Endothelial cell (in vitro differentiated cells): ENCODE data around the gene CTDP1. TPM values are rescaled to one million over a fixed set of nuclear protein-coding genes. Genes with fewer than 3 reads are reported as not detected.

ENCODE experiments used
- DNase-seq: peaks from one replicate; pipeline ENCODE4 v3.0.0; 2021; ENCODE audit warnings: low spot score
- H3K27ac Mint-ChIP-seq: one replicate; pipeline ENCODE4 v1.8.0; 2021; ENCODE audit warnings: mixed read lengths, inconsistent platforms; ENCODE audit not compliant: unreplicated experiment
- H3K27me3 Mint-ChIP-seq: one replicate; pipeline ENCODE4 v1.8.0; 2021; ENCODE audit warnings: mild to moderate bottlenecking, moderate library complexity, mixed read lengths, inconsistent platforms; ENCODE audit not compliant: unreplicated experiment
- H3K36me3 Mint-ChIP-seq: one replicate; pipeline ENCODE4 v1.8.0; 2021; ENCODE audit warnings: mild to moderate bottlenecking, low read depth, mixed read lengths, inconsistent platforms; ENCODE audit not compliant: unreplicated experiment
- H3K4me1 Mint-ChIP-seq: one replicate; pipeline ENCODE4 v1.8.0; 2021; ENCODE audit warnings: mild to moderate bottlenecking, mixed read lengths, inconsistent platforms; ENCODE audit not compliant: unreplicated experiment
- H3K4me3 Mint-ChIP-seq: one replicate; pipeline ENCODE4 v1.8.0; 2021; ENCODE audit warnings: mild to moderate bottlenecking, mixed read lengths, inconsistent platforms; ENCODE audit not compliant: unreplicated experiment
- H3K9me3 Mint-ChIP-seq: one replicate; pipeline ENCODE4 v1.8.0; 2021; ENCODE audit warnings: mixed read lengths, inconsistent platforms; ENCODE audit not compliant: unreplicated experiment
- total RNA-seq: library from RNA; stranded (reverse); fragmentation: NEBNext Ultra II Directional; extraction: Animal tissue kit (Norgen Biotek cat#: 25700); gene quantifications from one replicate; pipeline ENCODE4 v1.2.1, GENCODE V29; 2021; ENCODE audit not compliant: unreplicated experiment
- TF ChIP-seq, protein P1 (sequence below): fragments of 200-600 bp; sonication (generic); IDR thresholded peaks from one replicate; pipeline ENCODE4 v1.5.0; 2021; ENCODE audit warnings: antibody characterized with exemption; ENCODE audit not compliant: unreplicated experiment

Gene CTDP1
- total RNA-seq, 1 donor from 2014 or later: 34.2 TPM

DNA sequence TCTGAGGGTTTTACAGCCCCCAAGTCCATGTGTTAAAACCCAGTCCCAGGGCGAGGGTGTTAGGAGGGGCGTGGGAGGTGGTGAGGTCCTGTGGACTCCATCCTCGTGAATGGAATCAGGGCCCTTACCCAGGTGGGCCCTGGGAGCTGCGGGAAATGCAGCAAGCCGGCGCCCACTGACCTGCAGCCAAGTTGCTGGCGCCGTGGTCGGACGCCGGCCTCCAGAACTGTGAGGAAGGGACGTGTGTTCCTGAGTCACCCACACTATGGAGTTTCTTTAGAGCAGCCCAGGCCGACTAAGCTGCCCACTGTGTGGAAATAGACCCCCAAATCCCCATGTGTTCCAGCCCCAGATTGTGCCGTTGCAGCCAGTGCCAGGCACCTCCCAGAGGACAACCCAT lies 26.4 kb downstream of the CTDP1 start:
- no peak for DNase-seq
- H3K27ac Mint-ChIP-seq: no peak overlapping the region
- H3K27me3 Mint-ChIP-seq: peaks cover 10% of the 10 kb centered on the region
- TF ChIP-seq, protein P1, sequence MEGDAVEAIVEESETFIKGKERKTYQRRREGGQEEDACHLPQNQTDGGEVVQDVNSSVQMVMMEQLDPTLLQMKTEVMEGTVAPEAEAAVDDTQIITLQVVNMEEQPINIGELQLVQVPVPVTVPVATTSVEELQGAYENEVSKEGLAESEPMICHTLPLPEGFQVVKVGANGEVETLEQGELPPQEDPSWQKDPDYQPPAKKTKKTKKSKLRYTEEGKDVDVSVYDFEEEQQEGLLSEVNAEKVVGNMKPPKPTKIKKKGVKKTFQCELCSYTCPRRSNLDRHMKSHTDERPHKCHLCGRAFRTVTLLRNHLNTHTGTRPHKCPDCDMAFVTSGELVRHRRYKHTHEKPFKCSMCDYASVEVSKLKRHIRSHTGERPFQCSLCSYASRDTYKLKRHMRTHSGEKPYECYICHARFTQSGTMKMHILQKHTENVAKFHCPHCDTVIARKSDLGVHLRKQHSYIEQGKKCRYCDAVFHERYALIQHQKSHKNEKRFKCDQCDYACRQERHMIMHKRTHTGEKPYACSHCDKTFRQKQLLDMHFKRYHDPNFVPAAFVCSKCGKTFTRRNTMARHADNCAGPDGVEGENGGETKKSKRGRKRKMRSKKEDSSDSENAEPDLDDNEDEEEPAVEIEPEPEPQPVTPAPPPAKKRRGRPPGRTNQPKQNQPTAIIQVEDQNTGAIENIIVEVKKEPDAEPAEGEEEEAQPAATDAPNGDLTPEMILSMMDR: no peak
- no peak overlapping the region for H3K4me3 Mint-ChIP-seq
- H3K9me3 Mint-ChIP-seq: no peaks in the 10 kb centered on the region
- H3K4me1 Mint-ChIP-seq: no peaks in the 10 kb centered on the region
- peaks cover 41% of the 10 kb centered on the region for H3K36me3 Mint-ChIP-seq

DNA sequence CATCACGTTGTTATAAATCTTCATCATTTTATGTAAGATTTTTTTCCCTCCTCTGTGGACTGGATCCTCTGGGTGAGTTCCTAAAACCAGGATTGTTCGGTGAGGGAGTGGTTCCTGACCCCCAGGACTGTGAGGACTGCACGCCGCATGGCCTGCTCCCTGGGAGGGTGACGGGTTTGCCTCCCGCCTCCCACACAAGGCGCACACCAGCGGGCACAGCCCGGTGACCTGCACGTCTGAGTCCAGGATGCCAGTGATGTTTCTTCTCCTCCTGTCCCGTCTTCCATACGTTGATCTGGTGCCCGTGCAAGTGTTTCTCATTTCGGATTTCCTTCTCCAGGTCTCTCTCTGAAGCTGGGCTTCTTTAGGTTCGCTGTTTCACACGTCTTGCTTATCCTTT lies 27.1 kb downstream of the CTDP1 start:
- Mint-ChIP-seq H3K9me3 (no peaks in the 10 kb centered on the region), H3K4me3 (peak overlapping the region; percentile 12), H3K4me1 (no peaks in the 10 kb centered on the region), H3K27ac (no peak overlapping the region), H3K36me3 (peaks cover 39% of the 10 kb centered on the region), H3K27me3 (peaks cover 11% of the 10 kb centered on the region)
- no peak for DNase-seq
- TF ChIP-seq, protein P1: no peak

DNA sequence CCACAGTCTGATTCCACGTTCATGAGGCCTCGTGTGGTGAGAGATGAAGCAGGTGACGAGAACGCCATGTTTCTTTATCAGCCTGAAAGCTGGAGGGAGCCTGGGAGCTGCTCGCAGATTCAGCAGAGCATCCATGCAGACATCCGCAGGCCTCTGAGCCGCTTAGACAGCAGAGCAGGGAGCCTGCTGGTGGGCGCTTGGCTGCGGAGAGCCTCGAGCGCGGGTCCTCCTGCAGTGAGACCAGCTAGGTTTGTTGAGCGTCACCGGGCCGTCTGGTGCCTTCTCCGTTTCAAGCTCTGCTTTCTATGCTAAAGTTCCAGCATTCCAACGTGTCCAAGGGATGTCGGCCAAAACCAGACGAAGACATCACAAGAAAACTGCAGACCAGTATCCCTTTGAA lies 27.6 kb downstream of the CTDP1 start:
- Mint-ChIP-seq H3K36me3 (peaks cover 36% of the 10 kb centered on the region), H3K9me3 (no peaks in the 10 kb centered on the region), H3K27ac (no peak overlapping the region), H3K4me3 (no peak overlapping the region), H3K4me1 (no peaks in the 10 kb centered on the region), H3K27me3 (peaks cover 12% of the 10 kb centered on the region)
- TF ChIP-seq, protein P1: no peak
- no peak for DNase-seq

DNA sequence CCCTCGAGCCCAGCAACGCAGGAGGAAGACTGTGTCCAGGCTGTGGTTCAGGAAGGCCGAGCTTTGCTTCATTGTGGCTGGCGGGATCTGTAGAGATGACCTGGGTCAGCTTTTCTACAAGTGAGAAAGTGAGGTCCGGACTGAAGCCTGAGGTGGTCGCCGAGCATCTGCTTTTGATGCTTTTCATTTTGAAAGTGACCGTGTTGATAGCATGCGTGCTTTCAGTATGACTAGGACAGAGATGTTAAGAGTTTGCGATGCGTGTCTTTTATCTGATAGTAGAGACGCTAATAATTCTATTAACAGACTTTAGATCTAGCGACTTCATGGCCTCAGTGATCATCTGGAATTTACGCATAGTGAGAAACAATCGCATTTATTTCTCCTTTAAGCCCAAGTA lies 28.1 kb downstream of the CTDP1 start:
- TF ChIP-seq, protein P1: no peak
- Mint-ChIP-seq H3K9me3 (no peaks in the 10 kb centered on the region), H3K27ac (no peak overlapping the region), H3K27me3 (peaks cover 12% of the 10 kb centered on the region), H3K4me3 (no peak overlapping the region), H3K36me3 (peaks cover 36% of the 10 kb centered on the region), H3K4me1 (no peaks in the 10 kb centered on the region)
- no peak for DNase-seq

DNA sequence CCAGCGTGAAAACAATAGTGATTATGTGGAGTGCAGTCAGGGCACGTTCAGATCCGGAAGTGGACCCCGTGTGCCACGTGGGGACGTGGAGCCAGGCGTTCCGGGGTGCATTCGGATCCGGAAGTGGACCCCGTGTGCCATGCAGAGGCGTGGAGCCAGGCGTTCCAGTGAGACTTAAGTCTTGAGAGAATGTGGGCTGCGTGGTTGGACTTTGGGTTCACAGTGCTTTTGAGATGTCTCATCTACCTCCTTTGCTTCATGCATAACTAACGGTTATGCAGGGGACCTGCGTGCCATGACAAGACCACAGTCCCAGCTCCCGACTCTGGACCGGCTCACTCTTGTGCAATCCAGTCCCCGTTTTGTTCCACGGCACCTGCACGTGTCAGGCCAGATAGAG lies 28.8 kb downstream of the CTDP1 start:
- Mint-ChIP-seq H3K9me3 (no peaks in the 10 kb centered on the region), H3K36me3 (peaks cover 39% of the 10 kb centered on the region), H3K27me3 (peaks cover 11% of the 10 kb centered on the region), H3K27ac (no peak overlapping the region), H3K4me1 (no peaks in the 10 kb centered on the region), H3K4me3 (no peak overlapping the region)
- no peak for DNase-seq
- TF ChIP-seq, protein P1: no peak
